Occipital lobe (tissue), 2 donors: ENCODE measurements around the gene CMKLR1. TPM values are rescaled to one million over a fixed set of nuclear protein-coding genes. Genes with fewer than 3 reads are reported as not detected.
A peak's percentile ranks its signal among the peaks of the same experiment; 100 is the strongest.

Experiments
- DNase-seq: peaks from one replicate; lab custom pipeline; 2025; lab: John Stamatoyannopoulos, UW
- total RNA-seq: library from RNA; depleted of rRNA; stranded (reverse); fragments of >200 nt; gene quantifications from one replicate; pipeline ENCODE4 v1.2.3, GENCODE V29; 2014

The CMKLR1 gene
- total RNA-seq, 1 donor from 2014 or later, result 1.7 TPM

DNA sequence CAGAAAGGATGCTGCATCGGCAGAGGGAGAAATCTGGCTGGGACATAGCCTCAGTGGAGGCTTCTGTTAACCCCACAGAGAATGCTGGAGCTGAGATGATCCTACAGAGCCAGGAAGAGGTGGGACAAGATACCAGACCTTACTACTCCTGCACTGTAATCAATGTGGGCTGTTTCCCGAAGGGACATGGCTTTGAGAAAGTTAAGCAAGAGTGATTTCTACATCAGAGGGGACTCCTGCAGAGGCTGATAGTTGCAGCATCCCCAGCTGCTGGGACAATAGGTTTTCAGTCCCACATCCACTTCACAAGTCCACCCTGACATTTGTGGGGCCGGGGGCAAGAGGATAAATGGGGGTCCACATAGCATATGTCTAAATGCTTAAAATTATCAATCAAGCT lies 22.5 kb upstream of the CMKLR1 start:
- no peak for DNase-seq

- no peak for DNase-seq
Observed at GRCh38 chr12:108360487-108360886, 21.4 kb upstream of the CMKLR1 start.

GRCh38 chr12:108360057-108360456 lies 20.9 kb upstream of the CMKLR1 start:
- no peak for DNase-seq

DNA sequence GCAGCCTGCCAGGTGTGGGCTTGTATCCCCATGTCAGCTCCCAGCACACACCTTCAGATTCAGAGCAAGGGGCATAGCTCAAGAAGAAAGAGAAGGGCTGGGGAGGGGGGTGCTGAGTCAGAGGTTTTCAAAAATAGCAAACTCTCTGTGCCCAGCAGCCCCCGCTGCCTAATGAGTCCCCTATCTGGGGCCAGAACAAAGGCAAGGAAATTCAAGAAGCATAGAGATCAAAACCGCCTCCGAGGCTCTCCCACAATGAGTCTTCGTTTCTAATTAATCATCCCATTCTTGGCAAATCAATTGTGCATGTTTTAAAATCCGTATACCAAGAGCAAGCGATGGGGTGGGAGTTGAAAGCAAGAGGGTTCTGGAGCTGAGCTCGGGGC lies 19.5 kb upstream of the CMKLR1 start:
- no peak for DNase-seq

DNA sequence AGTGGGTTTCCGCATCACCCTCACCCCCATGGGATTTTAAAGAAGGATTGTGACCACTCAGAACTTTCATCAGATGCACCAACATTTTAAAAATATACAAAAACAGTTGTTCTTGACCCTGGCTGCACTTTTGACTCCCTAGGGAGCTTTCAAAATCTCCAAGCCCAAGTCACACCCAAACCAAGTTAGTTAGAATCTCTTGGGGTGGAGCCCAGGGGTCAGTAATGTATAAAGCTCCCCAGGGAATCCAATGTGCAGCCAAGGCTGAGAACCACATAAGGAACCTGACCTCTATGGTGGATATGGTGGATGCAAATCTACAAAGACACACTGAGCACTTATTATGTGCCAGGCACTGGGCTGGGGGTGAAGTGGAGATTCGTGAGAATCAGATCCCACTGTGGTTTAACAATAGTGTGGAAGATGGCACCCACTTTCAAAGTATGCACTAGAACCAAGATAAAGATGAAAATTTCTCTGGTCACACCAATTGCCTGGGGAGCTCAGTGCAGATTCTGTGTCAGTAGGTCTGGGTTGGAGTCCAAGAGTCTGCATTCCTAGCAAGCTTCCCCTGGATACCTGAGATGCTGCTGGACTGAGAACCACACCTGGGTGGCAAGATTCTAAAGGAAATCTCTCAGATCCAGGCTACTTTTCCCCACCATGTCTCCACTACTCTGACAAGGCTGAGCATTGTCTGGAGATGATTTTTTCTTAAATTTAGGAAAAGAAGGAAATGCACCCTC lies 18.9 kb upstream of the CMKLR1 start:
- no peak for DNase-seq

- DNase-seq, result no peak
Observed at GRCh38 chr12:108356835-108357806, 18.0 kb upstream of the CMKLR1 start.

DNA sequence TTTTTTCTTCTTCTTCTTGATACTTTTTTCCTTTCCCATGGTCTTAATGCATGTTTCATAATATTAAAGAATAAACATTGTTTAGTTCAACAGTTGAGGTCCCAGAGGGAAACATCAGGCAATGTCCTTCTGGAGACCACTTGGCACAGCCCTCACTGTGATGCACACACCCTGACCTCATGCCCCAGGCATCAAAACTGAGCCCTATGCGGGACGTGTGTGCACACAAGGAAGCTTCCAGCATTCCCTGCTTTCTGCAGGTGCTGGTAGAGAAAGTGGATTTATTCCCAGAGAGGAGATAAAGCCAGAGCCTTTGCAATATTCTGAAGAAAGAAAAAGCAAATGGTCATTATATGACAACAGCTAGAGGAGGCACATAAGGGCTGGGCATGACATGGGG lies 16.0 kb upstream of the CMKLR1 start:
- DNase-seq, result no peak

DNA sequence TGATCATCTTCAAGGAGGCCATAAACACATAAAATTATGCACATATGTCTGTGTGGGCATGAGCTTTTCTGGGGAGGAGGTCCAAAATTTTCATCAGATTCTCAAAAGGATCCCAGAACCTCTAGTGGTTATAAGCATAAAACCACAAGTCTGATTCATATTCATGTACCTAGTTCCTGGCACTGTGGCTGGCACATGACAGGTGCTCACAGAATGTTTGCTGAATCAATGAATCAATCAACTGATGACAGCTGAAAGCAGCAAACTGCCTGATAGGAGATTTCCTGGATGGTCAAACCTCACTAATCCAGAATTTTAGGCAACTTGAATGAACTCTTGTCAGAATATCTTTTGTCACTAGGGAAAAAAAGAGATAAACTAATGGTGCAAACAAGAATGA lies 13.5 kb upstream of the CMKLR1 start:
- no peak for DNase-seq

GRCh38 chr12:108350511-108350910 lies 11.4 kb upstream of the CMKLR1 start:
- DNase-seq, result no peak

- peak; percentile 27 for DNase-seq
Observed at GRCh38 chr12:108349278-108349688, 10.2 kb upstream of the CMKLR1 start.

DNA sequence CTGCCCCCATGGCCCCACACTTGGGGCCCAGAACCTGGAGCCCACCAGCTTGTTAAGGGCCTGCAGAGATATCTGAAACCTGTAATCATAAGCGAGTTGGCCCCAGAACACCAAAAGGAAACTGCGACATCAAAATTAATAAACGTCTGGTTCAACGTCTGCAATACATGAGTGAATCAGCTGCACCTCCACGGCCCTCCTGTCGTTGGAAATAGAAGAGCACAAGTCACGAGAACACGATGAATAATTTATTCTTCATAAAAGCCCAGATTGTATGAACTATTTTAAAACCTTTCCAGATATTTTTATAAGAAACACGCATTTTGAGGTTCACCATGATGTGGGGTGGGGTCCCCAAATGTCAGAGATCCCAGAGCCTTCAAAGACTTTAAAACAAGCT lies 9.7 kb upstream of the CMKLR1 start:
- DNase-seq, result no peak

DNA sequence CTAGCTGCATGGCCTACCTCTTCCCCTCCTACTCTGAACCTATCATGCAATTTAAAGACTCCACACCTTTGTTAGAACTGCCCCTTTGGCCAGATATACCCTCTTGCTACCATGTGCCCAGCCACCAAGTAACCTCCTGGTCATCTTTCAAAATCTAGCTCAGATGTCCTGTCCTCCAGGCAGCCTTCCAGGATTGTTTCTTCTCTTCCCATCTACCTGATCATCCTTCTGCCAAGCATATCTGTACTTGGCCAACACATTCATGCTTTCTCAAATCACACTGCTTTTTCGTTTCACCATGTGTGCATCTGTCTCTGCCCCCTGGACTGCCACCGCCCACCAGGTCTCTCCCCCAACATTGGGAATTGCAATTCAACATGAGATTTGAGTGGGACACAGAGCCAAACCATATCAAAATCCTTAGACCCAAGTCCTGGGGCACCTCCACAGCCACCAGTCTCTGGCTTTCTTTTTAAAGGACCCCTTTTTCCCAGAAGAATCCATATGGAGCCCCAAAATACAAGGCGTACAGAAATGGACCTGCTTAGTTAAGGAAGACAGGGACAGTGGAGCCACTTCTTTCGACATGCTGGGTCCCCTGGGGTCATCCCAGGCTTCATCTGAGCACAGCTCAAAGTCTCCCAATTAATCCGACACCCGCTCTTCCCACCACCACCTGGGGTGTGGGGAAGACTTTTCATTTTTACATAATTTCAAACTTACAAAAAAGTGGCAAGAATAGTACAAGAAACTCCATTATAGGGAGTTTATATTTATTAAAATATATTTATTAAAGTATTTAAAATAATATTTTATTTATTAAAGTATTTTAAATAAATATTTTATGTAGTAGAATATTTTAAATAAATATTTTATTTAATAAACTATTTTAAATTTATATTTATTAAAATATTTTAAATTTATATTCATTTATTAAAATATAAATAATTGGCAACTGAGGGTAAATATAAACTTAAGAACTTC lies 7.9 kb upstream of the CMKLR1 start:
- DNase-seq, result no peak

DNA sequence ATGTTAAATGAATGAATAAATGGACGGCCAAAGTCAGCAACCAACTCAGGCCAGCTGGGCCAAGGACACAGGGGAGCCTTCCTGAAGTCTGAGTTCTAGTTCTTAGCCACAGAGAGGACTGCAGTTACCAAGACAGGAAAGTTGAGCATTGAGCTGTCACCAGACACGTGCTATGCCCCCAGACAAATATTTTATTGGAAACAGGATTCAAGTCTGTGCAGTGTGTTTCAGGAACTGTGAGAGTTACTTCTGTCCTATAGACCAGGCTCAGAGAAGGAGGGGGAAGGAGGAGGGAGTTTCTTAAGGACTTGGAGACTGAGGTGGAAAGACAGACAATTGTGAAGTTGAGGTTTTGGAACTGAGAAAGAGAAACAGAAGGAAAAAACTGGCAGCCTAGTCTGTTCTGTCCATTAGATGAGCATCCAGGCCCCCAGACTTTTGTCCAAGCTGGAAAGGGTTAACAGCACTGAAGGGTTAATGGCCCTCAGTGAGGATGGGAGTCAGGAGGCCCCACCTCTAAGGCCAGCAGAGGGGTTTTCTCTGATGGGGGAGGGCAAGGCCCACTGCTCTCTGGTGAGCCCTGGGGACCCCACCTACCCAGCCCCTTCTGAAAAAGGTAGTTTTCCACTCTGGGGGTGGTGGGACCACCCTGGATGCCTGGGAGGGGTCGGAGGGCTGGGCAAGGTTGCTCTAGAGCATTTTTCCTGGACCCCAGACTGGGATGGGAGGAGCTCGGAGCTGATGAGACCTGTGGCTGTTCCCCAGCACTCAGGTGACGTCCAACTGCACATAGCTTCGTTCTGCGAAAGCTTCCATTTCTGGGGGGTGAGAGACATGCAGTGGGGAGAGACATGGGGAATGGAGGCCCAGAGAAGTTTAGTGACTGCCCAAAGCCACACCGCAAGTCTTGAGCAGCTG lies 6.9 kb upstream of the CMKLR1 start:
- DNase-seq, result no peak

DNA sequence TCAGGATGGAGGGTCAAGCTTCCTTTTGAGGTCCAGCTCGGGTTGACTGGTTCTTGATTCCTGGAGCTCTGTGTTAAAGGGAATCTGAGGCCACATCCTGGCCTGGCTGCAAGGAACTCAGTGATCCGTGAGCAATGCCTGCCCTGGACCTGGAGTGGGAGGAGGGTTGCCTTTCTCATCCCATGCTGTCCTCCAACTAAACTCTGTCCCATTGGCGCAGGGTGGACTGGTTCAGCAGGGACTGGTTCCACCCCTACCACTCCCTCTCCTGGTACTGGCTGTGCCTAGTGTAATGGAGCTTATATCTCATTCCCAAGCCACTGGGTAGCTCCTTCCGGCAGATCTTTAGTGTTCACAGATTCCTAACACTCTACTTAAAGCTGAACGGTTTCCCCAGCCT lies 3.9 kb upstream of the CMKLR1 start:
- no peak for DNase-seq

- no peak for DNase-seq
Observed at GRCh38 chr12:108341854-108342847, 3.0 kb upstream of the CMKLR1 start.

DNA sequence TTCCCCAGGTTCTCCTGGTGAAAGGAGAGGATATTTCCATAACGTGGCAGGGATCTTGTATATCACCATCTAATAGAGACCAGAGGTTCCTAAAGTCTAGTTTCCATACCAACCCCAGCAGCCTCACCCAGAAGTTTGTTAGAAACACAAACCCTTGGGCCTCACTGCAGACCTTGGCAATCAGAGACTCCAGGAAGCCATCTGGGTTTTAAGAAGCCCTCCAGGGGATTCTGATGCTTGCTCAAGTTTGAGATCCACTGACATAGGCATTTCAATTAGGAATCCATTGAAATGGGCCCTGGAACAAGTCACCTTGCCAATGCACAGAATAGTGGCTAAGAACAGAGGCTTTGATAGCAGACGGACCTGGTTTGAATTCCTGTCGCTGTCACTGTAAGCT lies 2.2 kb upstream of the CMKLR1 start:
- DNase-seq, result no peak

GRCh38 chr12:108340037-108340436 lies 926 bp upstream of the CMKLR1 start:
- no peak for DNase-seq

DNA sequence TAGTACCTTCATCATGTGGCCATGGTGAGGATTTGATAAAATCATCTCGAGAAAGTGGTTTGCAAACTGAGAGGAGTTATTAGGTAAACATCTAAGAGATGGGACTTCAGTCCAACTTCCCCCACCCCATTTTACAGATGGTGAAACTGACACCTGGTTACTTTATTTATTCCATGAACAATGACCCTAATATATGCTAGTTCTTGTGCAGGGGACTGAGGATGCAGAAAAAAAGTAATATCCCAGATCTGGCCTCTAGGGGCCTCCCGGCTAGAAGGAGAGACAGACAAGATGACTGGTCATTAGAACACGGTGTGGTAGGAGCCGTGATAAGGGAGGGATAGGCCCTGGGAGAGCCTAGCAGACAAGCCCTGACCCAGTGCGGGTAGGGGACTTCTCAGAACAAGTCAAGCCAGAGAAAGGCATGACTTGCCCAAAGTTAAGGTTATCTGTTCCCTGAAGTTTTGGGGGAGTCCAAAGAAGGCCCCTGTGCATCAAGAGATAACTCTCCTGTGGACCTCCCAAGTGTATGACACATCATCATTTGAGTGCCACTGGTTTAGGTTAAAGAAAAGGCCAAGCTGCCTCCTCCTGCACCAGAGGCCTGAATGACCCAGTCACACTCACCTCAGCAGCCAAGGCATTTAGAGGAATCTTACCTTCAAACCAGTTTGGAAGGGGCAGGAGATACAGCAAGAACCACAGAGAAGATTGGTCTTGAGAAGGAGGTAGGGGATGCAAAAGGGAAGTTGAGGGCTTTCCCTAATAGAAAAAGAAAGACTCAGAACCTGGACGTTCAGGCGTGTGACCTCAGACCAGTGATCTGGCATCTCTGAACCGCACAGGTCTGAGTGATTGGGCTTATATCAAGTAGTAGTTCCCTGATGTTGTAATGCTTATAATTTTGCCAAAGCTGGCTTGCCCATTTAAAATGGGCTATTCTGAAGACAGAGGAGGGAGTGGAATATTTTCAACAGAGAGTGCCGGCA lies 1.6 kb downstream of the CMKLR1 start:
- no peak for DNase-seq
